ENCODE measurements around the gene HOXB7. TPM values are rescaled to one million over a fixed set of nuclear protein-coding genes. Genes with fewer than 3 reads are reported as not detected.

Gene HOXB7
- total RNA-seq, 1 donor from 2014 or later: 15.0 TPM

GRCh38 chr17:48601539-48602425 is 9.0 kb downstream of the HOXB7 start:
- peak overlapping the region; percentile 46 to 70 for H3K4me3 ChIP-seq
- no peaks in the 10 kb centered on the region for H3K27me3 ChIP-seq
- H3K36me3 ChIP-seq: no peaks in the 10 kb centered on the region
- H3K4me1 ChIP-seq: peaks cover 4 to 21% of the 10 kb centered on the region in 2 donors
- no peak for TF ChIP-seq CTCF (IDR thresholded peaks at IDR 0.05)
- H3K27ac ChIP-seq: no peak overlapping the region
- H3K9me3 ChIP-seq: no peaks in the 10 kb centered on the region
- no peak for DNase-seq (ENCODE audit: low spot score in 2 of 2)
- intact Hi-C loops (cut with DNase I): no loop called here

GRCh38 chr17:48601207-48601538 is 9.6 kb downstream of the HOXB7 start:
- intact Hi-C loops (cut with DNase I): no loop called here
- no peak overlapping the region for H3K4me3 ChIP-seq
- no peak overlapping the region for H3K27ac ChIP-seq
- H3K9me3 ChIP-seq: no peaks in the 10 kb centered on the region
- H3K27me3 ChIP-seq: no peaks in the 10 kb centered on the region
- no peak for DNase-seq (ENCODE audit: low spot score in 2 of 2)
- peaks cover 4 to 21% of the 10 kb centered on the region in 2 donors for H3K4me1 ChIP-seq
- TF ChIP-seq CTCF (IDR thresholded peaks at IDR 0.05): no peak
- H3K36me3 ChIP-seq: no peaks in the 10 kb centered on the region

- no peaks in the 10 kb centered on the region for H3K9me3 ChIP-seq
- H3K4me1 ChIP-seq: peaks cover 4 to 21% of the 10 kb centered on the region in 2 donors
- no peak for TF ChIP-seq CTCF (IDR thresholded peaks at IDR 0.05)
- no peaks in the 10 kb centered on the region for H3K27me3 ChIP-seq
- peaks cover 0 to under 1% of the 10 kb centered on the region in 2 donors for H3K36me3 ChIP-seq
- intact Hi-C loops (cut with DNase I): no loop called here
- H3K4me3 ChIP-seq: no peak overlapping the region
- no peak for DNase-seq (ENCODE audit: low spot score in 2 of 2)
- no peak overlapping the region for H3K27ac ChIP-seq
Observed at GRCh38 chr17:48600244-48601098, 10.3 kb downstream of the HOXB7 start.

- no peak for DNase-seq (ENCODE audit: low spot score in 2 of 2)
- H3K36me3 ChIP-seq: peaks cover 0 to 8% of the 10 kb centered on the region in 2 donors
- peaks cover 4 to 21% of the 10 kb centered on the region in 2 donors for H3K4me1 ChIP-seq
- no peak for TF ChIP-seq CTCF (IDR thresholded peaks at IDR 0.05)
- no peak overlapping the region for H3K4me3 ChIP-seq
- H3K9me3 ChIP-seq: no peaks in the 10 kb centered on the region
- intact Hi-C loops (cut with DNase I): no loop called here
- H3K27ac ChIP-seq: no peak overlapping the region
- no peaks in the 10 kb centered on the region for H3K27me3 ChIP-seq
Observed at GRCh38 chr17:48599354-48599753, 11.5 kb downstream of the HOXB7 start.

GRCh38 chr17:48598736-48599135 is 12.1 kb downstream of the HOXB7 start:
- Histone ChIP-seq H3K36me3 (peaks cover 0 to 8% of the 10 kb centered on the region in 2 donors), H3K4me1 (peaks cover 4 to 21% of the 10 kb centered on the region in 2 donors), H3K27me3 (no peaks in the 10 kb centered on the region), H3K27ac (no peak overlapping the region), H3K4me3 (peak overlapping the region in 1 of 2 donors; percentile 81), H3K9me3 (no peaks in the 10 kb centered on the region)
- no peak for DNase-seq (ENCODE audit: low spot score in 2 of 2)
- TF ChIP-seq CTCF (IDR thresholded peaks at IDR 0.05): no peak
- intact Hi-C loops (cut with DNase I): no loop called here

Measured in ascending aorta (tissue), 2 donors.